Sigmoid colon (tissue), 7 donors: ENCODE results near the gene WDR62. TPM values are rescaled to one million over a fixed set of nuclear protein-coding genes. Genes with fewer than 3 reads are reported as not detected.
A peak's percentile ranks its signal among the peaks of the same experiment; 100 is the strongest.

Experiments
- DNase-seq: peaks from one replicate; pipeline ENCODE4 v3.0.0-alpha.2; 2019
- H3K27ac ChIP-seq, 4 donors: fragments of 200-600 bp; sonication (generic); one replicate each; pipeline ENCODE4 v1.5.1; 2016 to 2019; ENCODE audit warnings: mild to moderate bottlenecking in 1 of 4
- H3K27me3 ChIP-seq, 3 donors: fragments of 200-600 bp; sonication (generic); one replicate each; pipeline ENCODE4 v1.5.1; 2019; ENCODE audit warnings: mild to moderate bottlenecking in 1 of 3
- H3K36me3 ChIP-seq, 4 donors: fragments of 200-600 bp; sonication (generic); one replicate each; pipeline ENCODE4 v1.5.1; 2016 to 2019
- H3K4me1 ChIP-seq, 4 donors: fragments of 200-600 bp; sonication (generic); one replicate each; pipeline ENCODE4 v1.5.1; 2017 to 2019
- H3K4me3 ChIP-seq, 4 donors: fragments of 200-600 bp; sonication (generic); one replicate each; pipeline ENCODE4 v1.5.1; 2017 to 2019; ENCODE audit warnings: mild to moderate bottlenecking in 2 of 4, moderate library complexity in 1 of 4
- H3K9me3 ChIP-seq, 4 donors: fragments of 200-600 bp in 3 of 4; sonication (generic) in 3 of 4; one replicate each; pipeline versions ENCODE4 v1.5.1 to v1.6.1; 2013 to 2019
- CTCF ChIP-seq, 4 experiments: fragments of 450-650 bp in 3 of 4; fragments of 200-600 bp in 1 of 4; IDR thresholded peaks; one replicate each; pipeline ENCODE4 v1.5.1; 2016 to 2019; ENCODE audit warnings: antibody characterized with exemption in 4 of 4, mild to moderate bottlenecking in 3 of 4, moderate library complexity in 2 of 4
- EP300 ChIP-seq, 4 donors: sonication (generic); formaldehyde crosslinking; IDR thresholded peaks; one replicate each; pipeline ENCODE4 v1.6.1; 2017; ENCODE audit warnings: antibody characterized with exemption in 4 of 4
- POLR2A ChIP-seq, 2 donors: fragments of 450-650 bp; IDR thresholded peaks; one replicate each; pipeline ENCODE4 v1.6.1; 2016; ENCODE audit warnings: antibody characterized with exemption in 2 of 2, mild to moderate bottlenecking in 2 of 2, moderate library complexity in 2 of 2
- POLR2AphosphoS5 ChIP-seq, 4 donors: sonication (generic); formaldehyde crosslinking; IDR thresholded peaks; one replicate each; pipeline ENCODE4 v1.6.1; 2017; ENCODE audit warnings: antibody characterized with exemption in 4 of 4
- WGBS, 2 donors: extraction: QIAGEN DNeasy Blood & Tissue Kit; methylation state at CpG; one replicate each; pipeline ENCODE4 v1.1.7; 2013; 5-methylcytosine and 5-hydroxymethylcytosine counted together
- intact Hi-C: fragments of 100-400 bp; cut with DNase I; formaldehyde crosslinking; loops from one replicate; pipeline ENCODE4 v1.15.1; 2023
- polyA plus RNA-seq, 3 donors: library from polyadenylated mRNA; stranded (reverse); fragments of 200-250 nt; gene quantifications; one replicate each; pipeline ENCODE4 v1.2.3, GENCODE V29; 2013
- total RNA-seq, 4 donors: library from RNA; depleted of rRNA; stranded (reverse); fragments of >200 nt; gene quantifications; one replicate each; pipeline ENCODE4 v1.1.0, GENCODE V29; 2016
- donor health status: healthy with polysubstance abuse.
- donor health status: Bipolar disorder and iron deficiency.
- donor health status: healthy.

WDR62 gene
- total and polyA plus RNA-seq, 7 donors, result under 0.01 to 6.8 (median 0.36) TPM

GRCh38 chr19:36046443-36047050 lies 8.2 kb upstream of the WDR62 start:
- Histone ChIP-seq H3K4me3 (no peak overlapping the region), H3K36me3 (no peaks in the 10 kb centered on the region), H3K27me3 (no peaks in the 10 kb centered on the region), H3K4me1 (peaks cover 0 to 60% (median 55%) of the 10 kb centered on the region in 4 donors), H3K27ac (peak overlapping the region; percentile 58 to 76 (median 73)), H3K9me3 (no peaks in the 10 kb centered on the region)
- intact Hi-C loops, result no loop called here
- 90 to 92% methylated on average over 5 of the region's 5 CpGs for WGBS, 2 donors
- TF ChIP-seq EP300 (IDR thresholded peaks at IDR 0.05) (peak in 1 of 4 donors; percentile 4), POLR2A (IDR thresholded peaks at IDR 0.05) (no peak), POLR2AphosphoS5 (IDR thresholded peaks at IDR 0.05) (peak in 2 of 4 donors; percentile 18 to 24)
- DNase-seq, result peak; percentile 83

- no peaks in the 10 kb centered on the region for H3K36me3 ChIP-seq
- H3K9me3 ChIP-seq, result no peaks in the 10 kb centered on the region
- DNase-seq, result no peak
- peaks cover 0 to 53% (median 47%) of the 10 kb centered on the region in 4 donors for H3K4me1 ChIP-seq
- TF ChIP-seq POLR2AphosphoS5 (IDR thresholded peaks at IDR 0.05) (no peak), CTCF (IDR thresholded peaks at IDR 0.05) (no peak)
- no peaks in the 10 kb centered on the region for H3K27me3 ChIP-seq
- intact Hi-C loops, result no loop called here
- H3K27ac ChIP-seq, result peak overlapping the region; percentile 58 to 76 (median 73)
- no peak overlapping the region for H3K4me3 ChIP-seq
Measured at GRCh38 chr19:36047835-36048234, 6.9 kb upstream of the WDR62 start.

- peaks cover 0 to 45% (median 36%) of the 10 kb centered on the region in 4 donors for H3K4me1 ChIP-seq
- TF ChIP-seq POLR2AphosphoS5 (IDR thresholded peaks at IDR 0.05), result no peak
- TF ChIP-seq POLR2A (IDR thresholded peaks at IDR 0.05), result no peak
- TF ChIP-seq CTCF (IDR thresholded peaks at IDR 0.05), result no peak
- no peak for TF ChIP-seq EP300 (IDR thresholded peaks at IDR 0.05)
- DNase-seq, result no peak
- H3K9me3 ChIP-seq, result no peaks in the 10 kb centered on the region
- 91 to 93% methylated on average over 4 of the region's 4 CpGs for WGBS, 2 donors
- no peak overlapping the region for H3K4me3 ChIP-seq
- H3K36me3 ChIP-seq, result no peaks in the 10 kb centered on the region
- intact Hi-C loops, result no loop called here
- no peak overlapping the region for H3K27ac ChIP-seq
- no peaks in the 10 kb centered on the region for H3K27me3 ChIP-seq
Measured at GRCh38 chr19:36049080-36049698, 5.5 kb upstream of the WDR62 start.

- Histone ChIP-seq H3K4me3 (no peak overlapping the region), H3K27ac (peak overlapping the region in 3 of 4 donors; percentile 90 to 94 (median 92))
- TF ChIP-seq POLR2AphosphoS5 (IDR thresholded peaks at IDR 0.05) (no peak), EP300 (IDR thresholded peaks at IDR 0.05) (no peak), POLR2A (IDR thresholded peaks at IDR 0.05) (no peak), CTCF (IDR thresholded peaks at IDR 0.05) (peak in 2 of 4 experiments; percentile 13 to 35)
Measured at GRCh38 chr19:36051236-36051635, 3.5 kb upstream of the WDR62 start.

GRCh38 chr19:36051637-36052036 lies 3.1 kb upstream of the WDR62 start:
- no peak overlapping the region for H3K4me3 ChIP-seq
- no peaks in the 10 kb centered on the region for H3K36me3 ChIP-seq
- WGBS, 2 donors, result 92 to 95% methylated on average over 4 of the region's 4 CpGs
- no peak for TF ChIP-seq EP300 (IDR thresholded peaks at IDR 0.05)
- TF ChIP-seq POLR2A (IDR thresholded peaks at IDR 0.05), result no peak
- peak in 1 of 4 experiments; percentile 6 for TF ChIP-seq CTCF (IDR thresholded peaks at IDR 0.05)
- H3K27ac ChIP-seq, result peak overlapping the region; percentile 90 to 95 (median 93)
- no peaks in the 10 kb centered on the region for H3K9me3 ChIP-seq
- no peak for DNase-seq
- intact Hi-C loops, result loop anchor here (5.0 to 10.0 kb wide), 2 partner anchors 39 to 297 kb away; partner anchors contain the start of genes ALKBH6, HSPB6 and PROSER3
- no peaks in the 10 kb centered on the region for H3K27me3 ChIP-seq
- H3K4me1 ChIP-seq, result peaks cover 0 to 29% (median 24%) of the 10 kb centered on the region in 4 donors

More at GRCh38 chr19:36051236-36051635, 3.5 kb upstream of the WDR62 start:
- no peaks in the 10 kb centered on the region for H3K9me3 ChIP-seq
- 62 to 67% methylated on average over 3 of the region's 3 CpGs for WGBS, 2 donors
- no peaks in the 10 kb centered on the region for H3K36me3 ChIP-seq
- no peaks in the 10 kb centered on the region for H3K27me3 ChIP-seq
- no peak for DNase-seq
- intact Hi-C loops, result loop anchor here (5.0 to 10.0 kb wide), 2 partner anchors 39 to 296 kb away; partner anchors contain the start of genes ALKBH6, HSPB6 and PROSER3
- H3K4me1 ChIP-seq, result peaks cover 0 to 33% (median 28%) of the 10 kb centered on the region in 4 donors
